HCT116 (cell line): ENCODE results near the gene FCHO2. TPM values are rescaled to one million over a fixed set of nuclear protein-coding genes. Genes with fewer than 3 reads are reported as not detected.

Experiments used
- ATAC-seq: fragments of 200-7000 bp; cut with Tn5 transposase; 2 replicates; pipeline ENCODE4 v1.9.1; 2020; ENCODE audit warnings: mild to moderate bottlenecking, moderate library complexity
- BruUV-seq: library from RNA; stranded (reverse); fragments of 400-500 nt; replicated peaks from 2 replicates; lab custom pipeline; 2021; lab: Mats Ljungman, UMichigan
- CTCF ChIA-PET: fragments of 300-600 bp; sonication (Branson Sonifier 250); formaldehyde crosslinking; loops from one replicate; lab custom pipeline; 2021; ENCODE audit warnings: antibody characterized with exemption; lab: Charles Lee
- POLR2A ChIA-PET: fragments of 300-600, 350-600 bp; sonication (Branson Sonifier 250); formaldehyde crosslinking; loops from one replicate; lab custom pipeline; 2021; ENCODE audit warnings: antibody characterized with exemption; lab: Charles Lee
- RAD21 ChIA-PET, 2 experiments: fragments of 300-600 bp; sonication (Branson Sonifier 250); formaldehyde crosslinking; loops; one replicate each; lab custom pipeline; 2023; ENCODE audit warnings: low total read pairs in 2 of 2; ENCODE audit not compliant: uncharacterized antibody in 2 of 2, unreplicated experiment in 2 of 2, low non-redundant PET in 1 of 2; lab: Charles Lee
- DNase-seq: peaks from one replicate; pipeline ENCODE4 v3.0.0-alpha.2; 2010; ENCODE audit warnings: low read depth, low spot score
- H2AFZ ChIP-seq: fragments of 200-600 bp; shearing (Covaris generic), sonication (generic); 2 replicates; pipeline ENCODE4 v1.6.1; 2017; ENCODE audit warnings: low read depth, mixed run types, mixed read lengths, antibody characterized with exemption, low read length; ENCODE audit not compliant: poor library complexity, severe bottlenecking
- H3K27ac ChIP-seq: 2 replicates; pipeline ENCODE4 v1.5.1; 2012; ENCODE audit warnings: low read depth, low read length
- H3K27me3 ChIP-seq: fragments of 200-600 bp; sonication (generic); 2 replicates; pipeline ENCODE4 v1.6.1; 2016; ENCODE audit warnings: mixed run types, low read length, mixed read lengths; ENCODE audit not compliant: insufficient read depth
- H3K36me3 ChIP-seq, 2 experiments: fragments of 200-500 bp in 1 of 2; fragments of 200-600 bp in 1 of 2; sonication (Bioruptor generic) in 1 of 2; sonication (generic) in 1 of 2; 2 replicates each; pipeline versions ENCODE4 v1.5.1 to v1.6.1; 2014 to 2016; ENCODE audit warnings: low read length in 2 of 2, inconsistent platforms in 1 of 2, mixed read lengths in 1 of 2, mixed run types in 1 of 2; ENCODE audit not compliant: insufficient read depth in 2 of 2, control insufficient read depth in 1 of 2
- H3K4me1 ChIP-seq, 2 experiments: fragments of 200-600 bp in 1 of 2; sonication (generic) in 1 of 2; 2 replicates each; pipeline versions ENCODE4 v1.5.1 to v1.6.1; 2012 to 2017; ENCODE audit warnings: low read length in 2 of 2, inconsistent platforms in 1 of 2, mild to moderate bottlenecking in 1 of 2, mixed read lengths in 1 of 2, mixed run types in 1 of 2, moderate library complexity in 1 of 2; ENCODE audit not compliant: insufficient read depth in 2 of 2, control insufficient read depth in 1 of 2
- H3K4me2 ChIP-seq: fragments of 200-600 bp; sonication (generic); 2 replicates; pipeline ENCODE4 v1.6.1; 2017; ENCODE audit warnings: mixed run types, low read length, mixed read lengths
- H3K4me3 ChIP-seq, 2 experiments: fragments of 200-600 bp in 1 of 2; sonication (generic) in 1 of 2; replicated peaks in 1 of 2; 2 replicates each; pipeline ENCODE4 v1.5.1; 2011 to 2016; ENCODE audit warnings: low read length in 2 of 2, control low read depth in 1 of 2, low read depth in 1 of 2, mild to moderate bottlenecking in 1 of 2, mixed read lengths in 1 of 2, mixed run types in 1 of 2
- H3K79me2 ChIP-seq: fragments of 200-600 bp; sonication (generic); 2 replicates; pipeline ENCODE4 v1.6.1; 2017; ENCODE audit warnings: mild to moderate bottlenecking, mixed run types, low read length, moderate library complexity, mixed read lengths; ENCODE audit not compliant: insufficient read depth
- H3K9ac ChIP-seq: fragments of 200-600 bp; sonication (generic); 2 replicates; pipeline ENCODE4 v1.6.1; 2016; ENCODE audit warnings: low read length, mixed read lengths
- H3K9me2 ChIP-seq: fragments of 200-600 bp; sonication (generic), shearing (Covaris generic); 2 replicates; pipeline ENCODE4 v1.6.1; 2017; ENCODE audit warnings: mixed run types, mild to moderate bottlenecking, moderate library complexity; ENCODE audit not compliant: insufficient read depth
- H3K9me3 ChIP-seq, 2 experiments: fragments of 200-500 bp in 1 of 2; fragments of 200-600 bp in 1 of 2; sonication (Bioruptor generic) in 1 of 2; sonication (generic) in 1 of 2; 2 replicates each; pipeline ENCODE4 v1.6.1; 2014 to 2017; ENCODE audit warnings: low read length in 2 of 2, mixed read lengths in 2 of 2, inconsistent platforms in 1 of 2, low read depth in 1 of 2, mild to moderate bottlenecking in 1 of 2, mixed run types in 1 of 2, moderate library complexity in 1 of 2; ENCODE audit not compliant: control insufficient read depth in 1 of 2, insufficient read depth in 1 of 2
- H4K20me1 ChIP-seq: fragments of 200-600 bp; sonication (generic), shearing (Covaris generic); 2 replicates; pipeline ENCODE4 v1.6.1; 2017; ENCODE audit warnings: mixed run types, mild to moderate bottlenecking, moderate library complexity; ENCODE audit not compliant: insufficient read depth
- ATF3 ChIP-seq: IDR thresholded peaks from 2 replicates; pipeline ENCODE4 v1.6.1; 2012
- CBX3 ChIP-seq: IDR thresholded peaks from 2 replicates; pipeline ENCODE4 v1.6.1; 2012; ENCODE audit warnings: low read depth
- EGR1 ChIP-seq: IDR thresholded peaks from 2 replicates; pipeline ENCODE4 v1.6.1; 2012; ENCODE audit warnings: low read depth
- ELF1 ChIP-seq: IDR thresholded peaks from 2 replicates; pipeline ENCODE4 v1.6.1; 2012; ENCODE audit warnings: low read depth, borderline replicate concordance
- EZH2 ChIP-seq: fragments of 200-600 bp; sonication (generic); IDR thresholded peaks from 2 replicates; pipeline ENCODE4 v1.6.1; 2017; ENCODE audit warnings: antibody characterized with exemption, mixed run types
- JUND ChIP-seq: IDR thresholded peaks from 2 replicates; pipeline ENCODE4 v1.6.1; 2012
- MAX ChIP-seq: IDR thresholded peaks from 2 replicates; pipeline ENCODE4 v1.6.1; 2012
- POLR2A ChIP-seq: IDR thresholded peaks from 2 replicates; pipeline ENCODE4 v1.7.0; 2011; ENCODE audit warnings: borderline replicate concordance; ENCODE audit not compliant: insufficient read depth, insufficient read length; ENCODE audit errors: extremely low read depth
- REST ChIP-seq: IDR thresholded peaks from 2 replicates; pipeline ENCODE4 v1.6.1; 2012; ENCODE audit warnings: low read depth
- SP1 ChIP-seq: IDR thresholded peaks from 2 replicates; pipeline ENCODE4 v1.6.1; 2012; ENCODE audit warnings: low read depth
- TCF7L2 ChIP-seq: IDR thresholded peaks from 2 replicates; pipeline ENCODE4 v1.7.0; 2011; ENCODE audit warnings: borderline replicate concordance, inconsistent platforms; ENCODE audit not compliant: insufficient read depth, insufficient read length; ENCODE audit errors: extremely low read depth
- YY1 ChIP-seq: IDR thresholded peaks from 2 replicates; pipeline ENCODE4 v1.6.1; 2011; ENCODE audit warnings: low read length, low read depth, moderate library complexity, mild to moderate bottlenecking; ENCODE audit not compliant: insufficient replicate concordance; ENCODE audit errors: extremely low read depth
- ZBTB33 ChIP-seq: IDR thresholded peaks from 2 replicates; pipeline ENCODE4 v1.6.1; 2011; ENCODE audit warnings: mild to moderate bottlenecking, low read length, moderate library complexity; ENCODE audit not compliant: insufficient replicate concordance; ENCODE audit errors: extremely low read depth
- ZFX ChIP-seq: fragments of 450-650 bp; IDR thresholded peaks from 2 replicates; pipeline ENCODE4 v1.6.1; 2017
- intact Hi-C: fragments of 100-400 bp; cut with micrococcal nuclease; formaldehyde crosslinking; loops from 2 replicates; pipeline ENCODE4 v1.10.0; 2022
- total RNA-seq: library from RNA; stranded (reverse); gene quantifications from one replicate; pipeline ENCODE4 v1.2.1, GENCODE V29; 2021; ENCODE audit not compliant: unreplicated experiment

The FCHO2 gene
- total RNA-seq, 1 experiment from 2014 or later, result 18.7 TPM

GRCh38 chr5:73116506-73116905 is 160.7 kb downstream of the FCHO2 start:
- Histone ChIP-seq H3K4me2 (no peak overlapping the region), H3K9ac (no peak overlapping the region), H3K27ac (no peak overlapping the region), H3K27me3 (no peaks in the 10 kb centered on the region), H3K36me3 (no peaks in the 10 kb centered on the region), H3K9me3 (no peaks in the 10 kb centered on the region), H4K20me1 (no peaks in the 10 kb centered on the region), H3K4me1 (peaks cover 0 to 20% of the 10 kb centered on the region in 2 experiments; a peak in 3 of 4 replicates), H3K4me3 (no peak overlapping the region), H3K79me2 (no peaks in the 10 kb centered on the region), H3K9me2 (no peaks in the 10 kb centered on the region), H2AFZ (no peak overlapping the region)
- BruUV-seq, result no TSS peak
- ChIA-PET CTCF (no interaction called here), RAD21 (no interaction called here), POLR2A (no interaction called here)
- intact Hi-C loops, result no loop called here
- no peak for ATAC-seq
- no peak for DNase-seq
- TF ChIP-seq YY1, result no peak
- TF ChIP-seq EGR1, result no peak
- TF ChIP-seq CBX3, result no peak
- no peak for TF ChIP-seq TCF7L2

GRCh38 chr5:73117088-73117740 is 161.4 kb downstream of the FCHO2 start:
- Histone ChIP-seq H2AFZ (no peak overlapping the region), H3K4me2 (no peak overlapping the region), H3K27me3 (no peaks in the 10 kb centered on the region), H3K4me1 (peaks cover 0 to 22% of the 10 kb centered on the region in 2 experiments; a peak in 3 of 4 replicates), H3K9me2 (no peaks in the 10 kb centered on the region), H3K9ac (no peak overlapping the region), H4K20me1 (no peaks in the 10 kb centered on the region), H3K36me3 (no peaks in the 10 kb centered on the region), H3K4me3 (no peak overlapping the region), H3K79me2 (no peaks in the 10 kb centered on the region), H3K27ac (no peak overlapping the region), H3K9me3 (no peaks in the 10 kb centered on the region)
- RAD21 ChIA-PET, result no interaction called here
- ATAC-seq, result no peak
- intact Hi-C loops, result no loop called here
- no TSS peak for BruUV-seq
- CTCF ChIA-PET, result no interaction called here
- POLR2A ChIA-PET, result no interaction called here
- no peak for DNase-seq
- TF ChIP-seq YY1 (no peak), ZFX (no peak), MAX (no peak), ATF3 (no peak), ZBTB33 (no peak), REST (no peak), JUND (no peak), EZH2 (no peak), POLR2A (no peak), EGR1 (no peak), ELF1 (no peak), TCF7L2 (no peak), SP1 (no peak)
